Parathyroid adenoma (tissue), 2 donors: ENCODE measurements around the gene ADM2.

Experiments used
- H2AFZ ChIP-seq: fragments of 300-600 bp; sonication (generic); one replicate; pipeline ENCODE4 v1.7.0; 2017; ENCODE audit warnings: antibody characterized with exemption, mild to moderate bottlenecking
- H3K27ac ChIP-seq: fragments of 300-600 bp; sonication (generic); one replicate; pipeline ENCODE4 v1.7.0; 2017
- H3K27me3 ChIP-seq: fragments of 300-600 bp; sonication (generic); one replicate; pipeline ENCODE4 v1.7.0; 2017; ENCODE audit warnings: low read length; ENCODE audit not compliant: control insufficient read depth, insufficient read depth
- H3K36me3 ChIP-seq: fragments of 300-600 bp; sonication (generic); one replicate; pipeline ENCODE4 v1.7.0; 2017; ENCODE audit warnings: low read length; ENCODE audit not compliant: control insufficient read depth, insufficient read depth
- H3K4me1 ChIP-seq: fragments of 300-600 bp; sonication (generic); one replicate; pipeline ENCODE4 v1.7.0; 2017; ENCODE audit warnings: control low read depth
- H3K4me2 ChIP-seq: fragments of 300-600 bp; sonication (generic); one replicate; pipeline ENCODE4 v1.7.0; 2017; ENCODE audit warnings: low read length
- H3K4me3 ChIP-seq: fragments of 300-600 bp; sonication (generic); one replicate; pipeline ENCODE4 v1.7.0; 2017; ENCODE audit warnings: low read depth, low read length
- H3K79me2 ChIP-seq: fragments of 300-600 bp; sonication (generic); one replicate; pipeline ENCODE4 v1.7.0; 2017; ENCODE audit warnings: control low read depth
- H3K9ac ChIP-seq: fragments of 300-600 bp; sonication (generic); one replicate; pipeline ENCODE4 v1.7.0; 2017; ENCODE audit warnings: mild to moderate bottlenecking
- H3K9me3 ChIP-seq: fragments of 300-600 bp; sonication (generic); one replicate; pipeline ENCODE4 v1.7.0; 2017; ENCODE audit warnings: low read length; ENCODE audit not compliant: control insufficient read depth
- CTCF ChIP-seq: fragments of 300-600 bp; sonication (generic); IDR thresholded peaks from one replicate; pipeline ENCODE4 v1.7.0; 2017; ENCODE audit warnings: antibody characterized with exemption, mild to moderate bottlenecking
- donor health status: primary hyperparathyroidism.

Gene ADM2

GRCh38 chr22:50524676-50525103 is 43.3 kb downstream of the ADM2 start:
- Histone ChIP-seq H3K36me3 (no peaks in the 10 kb centered on the region), H3K4me3 (peak overlapping the region; percentile 81), H3K4me2 (peak overlapping the region; percentile 95), H3K9me3 (no peaks in the 10 kb centered on the region), H3K27me3 (no peaks in the 10 kb centered on the region), H3K9ac (no peak overlapping the region), H3K27ac (peak overlapping the region; percentile 95), H3K79me2 (no peaks in the 10 kb centered on the region), H3K4me1 (peaks cover 4% of the 10 kb centered on the region), H2AFZ (peak overlapping the region; percentile 74)
- no peak for TF ChIP-seq CTCF

- TF ChIP-seq CTCF: peak; percentile 26
- Histone ChIP-seq H3K27me3 (no peaks in the 10 kb centered on the region), H3K27ac (peak within 1 kb of the TSS; percentile 95), H3K79me2 (no peaks in the 10 kb centered on the region), H3K9ac (no peak within 1 kb of the TSS), H3K36me3 (no peaks in the 10 kb centered on the region), H2AFZ (peak within 1 kb of the TSS; percentile 74), H3K4me3 (peak within 1 kb of the TSS; percentile 81), H3K4me1 (peaks cover 4% of the 10 kb centered on the region), H3K9me3 (no peaks in the 10 kb centered on the region), H3K4me2 (peak within 1 kb of the TSS; percentile 95)
These were observed 43.9 kb downstream of the ADM2 start, which contains the start of gene SCO2 for GRCh38 chr22:50525104-50525857. TSS of gene SCO2 (minus strand) at chr22:50525598. CDS start at chr22:50524411, 1,187 bp downstream.

- Histone ChIP-seq H3K27ac (peak overlapping the region; percentile 95), H2AFZ (peak overlapping the region; percentile 74), H3K4me2 (peak overlapping the region; percentile 95), H3K4me1 (peaks cover 4% of the 10 kb centered on the region), H3K4me3 (peak overlapping the region; percentile 81), H3K27me3 (no peaks in the 10 kb centered on the region), H3K9ac (no peak overlapping the region), H3K9me3 (no peaks in the 10 kb centered on the region), H3K36me3 (no peaks in the 10 kb centered on the region), H3K79me2 (no peaks in the 10 kb centered on the region)
- TF ChIP-seq CTCF: no peak
These were observed 44.4 kb downstream of the ADM2 start for GRCh38 chr22:50525858-50526107.

- peaks cover 4% of the 10 kb centered on the region for H3K4me1 ChIP-seq
- H3K9ac ChIP-seq: no peak overlapping the region
These were observed 44.9 kb downstream of the ADM2 start for GRCh38 chr22:50526108-50526833.

More at GRCh38 chr22:50526108-50526833, 44.9 kb downstream of the ADM2 start:
- peak overlapping the region; percentile 81 for H3K4me3 ChIP-seq
- H2AFZ ChIP-seq: peak overlapping the region; percentile 74
- no peaks in the 10 kb centered on the region for H3K9me3 ChIP-seq
- H3K27me3 ChIP-seq: no peaks in the 10 kb centered on the region
- H3K36me3 ChIP-seq: no peaks in the 10 kb centered on the region
- no peaks in the 10 kb centered on the region for H3K79me2 ChIP-seq
- peak overlapping the region; percentile 95 for H3K4me2 ChIP-seq
- peak overlapping the region; percentile 95 for H3K27ac ChIP-seq
- peak; percentile 43 for TF ChIP-seq CTCF
